HUDEP-2 (cell line): ENCODE results near the gene CAPN15.
A peak's percentile ranks its signal among the peaks of the same experiment; 100 is the strongest.
"Not testable (repeated sequence)": the region's sequence is repeated elsewhere in the genome, so short reads cannot be mapped to it uniquely, and the experiment has no call there.

ENCODE experiments used
- DNase-seq, 76 experiments: peaks; one replicate each; lab custom pipeline; 2025; ENCODE audit not compliant: unreplicated experiment in 76 of 76; lab: John Stamatoyannopoulos, UW

CAPN15 gene

GRCh38 chr16:527015-527903 is at the start of gene CAPN15:
Gene CAPN15, plus strand, starts transcription at chr16:527712. Its CDS starts 19,127 bp downstream, at chr16:546839.
- DNase-seq: peak in 70 of 76 experiments; percentile 13 to 90 (median 74)

GRCh38 chr16:478287-478686 is 49.2 kb upstream of the CAPN15 start:
- DNase-seq: not testable (repeated sequence)

GRCh38 chr16:482468-483185 is 44.9 kb upstream of the CAPN15 start:
- DNase-seq: no peak

GRCh38 chr16:483341-484075 is 44.0 kb upstream of the CAPN15 start:
- peak in 27 of 76 experiments; percentile 10 to 52 (median 33) for DNase-seq

- no peak for DNase-seq
These were observed 37.9 kb upstream of the CAPN15 start for GRCh38 chr16:489606-490005.

GRCh38 chr16:490768-491167 is 36.7 kb upstream of the CAPN15 start:
- no peak for DNase-seq

GRCh38 chr16:491220-491919 is 36.1 kb upstream of the CAPN15 start:
- no peak for DNase-seq

- no peak for DNase-seq
These were observed 35.2 kb upstream of the CAPN15 start for GRCh38 chr16:492211-492875.

- not testable (repeated sequence) for DNase-seq
These were observed 32.8 kb upstream of the CAPN15 start for GRCh38 chr16:494676-495075.

- peak in 45 of 76 experiments; percentile 8 to 71 (median 43) for DNase-seq
These were observed 32.3 kb upstream of the CAPN15 start for GRCh38 chr16:495127-495748.

GRCh38 chr16:496097-496886 is 31.2 kb upstream of the CAPN15 start:
- no peak for DNase-seq

GRCh38 chr16:497258-497657 is 30.3 kb upstream of the CAPN15 start:
- DNase-seq: no peak

- no peak for DNase-seq
These were observed 27.6 kb upstream of the CAPN15 start for GRCh38 chr16:499924-500323.

GRCh38 chr16:500709-501108 is 26.8 kb upstream of the CAPN15 start:
- no peak for DNase-seq

GRCh38 chr16:502179-502943 is 25.2 kb upstream of the CAPN15 start:
- DNase-seq: no peak

GRCh38 chr16:503150-504071 is 24.1 kb upstream of the CAPN15 start:
- DNase-seq: no peak
